Stomach (tissue), 4 donors: Measurements from ENCODE around the gene TTC24.

Experiments used
- POLR2AphosphoS5 ChIP-seq, 3 donors: sonication (generic); formaldehyde crosslinking; IDR thresholded peaks; one replicate each; pipeline ENCODE4 v1.6.1; 2016; ENCODE audit warnings: antibody characterized with exemption in 3 of 3
- TF ChIP-seq, protein P1 (sequence below), 7 experiments: fragments of 450-650 bp in 4 of 7; fragments of 200-600 bp in 3 of 7; sonication (generic) in 3 of 7; IDR thresholded peaks; one replicate each; pipeline ENCODE4 v1.5.1; 2016 to 2019; ENCODE audit warnings: antibody characterized with exemption in 7 of 7, control low read depth in 2 of 7, mild to moderate bottlenecking in 1 of 7

DNA sequence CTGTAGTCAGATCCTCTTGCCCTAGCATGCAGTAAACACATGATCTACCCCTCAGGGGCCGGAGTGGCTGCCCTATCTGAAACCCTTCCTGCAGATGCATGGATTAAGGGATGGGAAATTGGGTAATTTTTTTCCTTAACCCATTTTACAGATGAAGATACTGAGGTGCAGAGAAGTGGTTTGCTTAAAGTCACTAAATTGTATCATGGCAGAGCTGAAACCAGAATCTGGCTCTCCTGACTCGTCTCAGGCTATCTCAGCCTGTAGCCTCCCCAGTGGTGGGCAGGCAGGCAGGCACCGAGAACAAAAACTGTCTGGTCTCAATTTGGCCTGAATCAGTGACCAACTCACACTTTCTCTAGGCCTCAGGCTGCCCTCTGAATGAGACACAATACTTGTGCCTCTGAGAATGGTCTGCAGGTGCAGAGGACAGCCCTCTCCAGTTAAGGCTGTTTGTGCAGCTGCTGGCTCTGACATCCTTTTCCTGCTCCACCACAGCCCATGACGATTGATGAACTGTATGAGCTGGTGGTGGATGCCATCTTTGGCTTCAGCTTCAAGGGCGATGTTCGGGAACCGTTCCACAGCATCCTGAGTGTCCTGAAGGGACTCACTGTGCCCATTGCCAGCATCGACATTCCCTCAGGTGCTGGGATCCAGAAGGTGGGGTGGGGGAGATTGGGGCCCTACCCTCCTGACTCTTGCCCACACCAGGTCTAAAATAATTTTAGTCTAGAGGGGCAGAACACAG lies 13.6 kb downstream of the TTC24 start:
- TF ChIP-seq, protein P1, sequence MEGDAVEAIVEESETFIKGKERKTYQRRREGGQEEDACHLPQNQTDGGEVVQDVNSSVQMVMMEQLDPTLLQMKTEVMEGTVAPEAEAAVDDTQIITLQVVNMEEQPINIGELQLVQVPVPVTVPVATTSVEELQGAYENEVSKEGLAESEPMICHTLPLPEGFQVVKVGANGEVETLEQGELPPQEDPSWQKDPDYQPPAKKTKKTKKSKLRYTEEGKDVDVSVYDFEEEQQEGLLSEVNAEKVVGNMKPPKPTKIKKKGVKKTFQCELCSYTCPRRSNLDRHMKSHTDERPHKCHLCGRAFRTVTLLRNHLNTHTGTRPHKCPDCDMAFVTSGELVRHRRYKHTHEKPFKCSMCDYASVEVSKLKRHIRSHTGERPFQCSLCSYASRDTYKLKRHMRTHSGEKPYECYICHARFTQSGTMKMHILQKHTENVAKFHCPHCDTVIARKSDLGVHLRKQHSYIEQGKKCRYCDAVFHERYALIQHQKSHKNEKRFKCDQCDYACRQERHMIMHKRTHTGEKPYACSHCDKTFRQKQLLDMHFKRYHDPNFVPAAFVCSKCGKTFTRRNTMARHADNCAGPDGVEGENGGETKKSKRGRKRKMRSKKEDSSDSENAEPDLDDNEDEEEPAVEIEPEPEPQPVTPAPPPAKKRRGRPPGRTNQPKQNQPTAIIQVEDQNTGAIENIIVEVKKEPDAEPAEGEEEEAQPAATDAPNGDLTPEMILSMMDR (IDR thresholded peaks at IDR 0.05) = no peak
- TF ChIP-seq POLR2AphosphoS5 (IDR thresholded peaks at IDR 0.05) = no peak
